Effector memory CD8-positive, alpha-beta T cell (primary cell): Measurements from ENCODE around the gene HSFX2.
A peak's percentile ranks its signal among the peaks of the same experiment; 100 is the strongest.
"Not testable (repeated sequence)": the region's sequence is repeated elsewhere in the genome, so short reads cannot be mapped to it uniquely, and the experiment has no call there.

Experiments
- ATAC-seq: fragments of 150-1000 bp; cut with Tn5 transposase; replicated peaks from 2 replicates; pipeline ENCODE4 v1.10.0; 2021; ENCODE audit warnings: mild to moderate bottlenecking, moderate library complexity
- DNase-seq, 3 experiments: peaks; one replicate each; pipeline ENCODE4 v3.0.0; 2021
- H3K27ac Mint-ChIP-seq, 2 donors: one replicate each; pipeline ENCODE4 v1.8.0; 2022; ENCODE audit warnings: mild to moderate bottlenecking in 2 of 2, mixed read lengths in 2 of 2, moderate library complexity in 2 of 2
- H3K27me3 Mint-ChIP-seq, 2 donors: one replicate each; pipeline ENCODE4 v1.8.0; 2022; ENCODE audit warnings: mixed read lengths in 2 of 2
- H3K36me3 Mint-ChIP-seq: one replicate; pipeline ENCODE4 v1.8.0; 2022; ENCODE audit warnings: mild to moderate bottlenecking, moderate library complexity, mixed read lengths; ENCODE audit not compliant: insufficient read depth
- H3K4me1 Mint-ChIP-seq, 2 donors: one replicate each; pipeline ENCODE4 v1.8.0; 2022; ENCODE audit warnings: low read depth in 2 of 2, mixed read lengths in 2 of 2
- H3K4me3 Mint-ChIP-seq, 2 donors: one replicate each; pipeline ENCODE4 v1.8.0; 2022; ENCODE audit warnings: mild to moderate bottlenecking in 2 of 2, mixed read lengths in 2 of 2, moderate library complexity in 2 of 2
- H3K9me3 Mint-ChIP-seq, 2 donors: one replicate each; pipeline ENCODE4 v1.8.0; 2022; ENCODE audit warnings: mixed read lengths in 2 of 2
- total RNA-seq, 9 experiments: gene quantifications; one replicate each; lab custom pipeline; 2026; lab: John Stamatoyannopoulos, UW

HSFX2 gene
- total RNA-seq = 0 reads per million in 9 experiments

- DNase-seq, H3K9me3 Mint-ChIP-seq, H3K4me3 Mint-ChIP-seq, H3K27ac Mint-ChIP-seq, H3K27me3 Mint-ChIP-seq, H3K4me1 Mint-ChIP-seq, ATAC-seq, H3K36me3 Mint-ChIP-seq: not testable (repeated sequence)
Observed at GRCh38 chrX:149595214-149595613, at the start of gene HSFX2. Gene HSFX2 (minus strand): TSS chrX:149595314. CDS start chrX:149594700, 614 bp downstream.

DNA sequence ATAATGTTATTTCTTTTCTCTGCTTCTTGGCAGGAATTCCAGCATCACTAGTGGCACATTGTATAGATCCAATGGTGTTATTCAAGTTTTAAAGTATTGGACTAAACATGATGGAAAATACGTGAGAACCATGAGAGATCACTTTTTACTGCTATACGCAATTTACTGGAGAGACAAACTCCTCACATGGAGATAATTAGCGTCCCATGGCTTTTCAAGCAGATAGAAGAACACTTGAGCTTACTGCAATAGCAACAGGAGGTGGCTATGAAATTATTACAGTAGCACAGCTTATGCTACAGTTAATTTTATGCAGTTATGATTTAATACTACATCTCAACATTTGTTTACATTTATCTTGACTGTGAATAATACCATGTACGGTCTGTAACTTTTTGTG, 48.4 kb upstream of the HSFX2 start:
- no peaks in the 10 kb centered on the region for H3K4me1 Mint-ChIP-seq
- H3K27me3 Mint-ChIP-seq = peaks cover 0 to 10% of the 10 kb centered on the region in 2 donors
- no peaks in the 10 kb centered on the region for H3K9me3 Mint-ChIP-seq
- H3K27ac Mint-ChIP-seq = no peak overlapping the region
- H3K36me3 Mint-ChIP-seq = no peaks in the 10 kb centered on the region
- no peak overlapping the region for H3K4me3 Mint-ChIP-seq
- ATAC-seq (no peak), DNase-seq (no peak)

DNA sequence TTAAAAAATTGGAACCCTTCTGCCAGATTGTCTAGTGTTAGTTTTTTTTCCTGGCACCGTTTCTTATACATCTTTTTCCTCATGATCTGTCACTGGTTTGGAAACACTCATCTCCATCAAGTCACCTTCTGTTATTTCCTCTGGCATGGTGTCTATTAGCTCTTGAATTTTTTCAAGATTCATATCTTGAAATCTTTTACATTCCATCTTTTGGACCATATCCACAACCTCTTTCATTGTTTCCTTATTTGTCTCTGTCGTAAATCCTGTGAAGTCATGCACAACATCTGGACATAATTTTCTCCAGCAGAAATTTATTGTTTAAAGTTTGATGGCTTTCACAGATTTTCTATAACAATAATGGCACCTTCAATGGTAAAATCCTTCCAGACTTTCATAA, 46.7 kb upstream of the HSFX2 start:
- DNase-seq (no peak), ATAC-seq (no peak)
- H3K36me3 Mint-ChIP-seq = no peaks in the 10 kb centered on the region
- no peaks in the 10 kb centered on the region for H3K9me3 Mint-ChIP-seq
- H3K4me3 Mint-ChIP-seq = no peak overlapping the region
- no peak overlapping the region for H3K27ac Mint-ChIP-seq
- H3K27me3 Mint-ChIP-seq = peaks cover 0 to 10% of the 10 kb centered on the region in 2 donors
- no peaks in the 10 kb centered on the region for H3K4me1 Mint-ChIP-seq

DNA sequence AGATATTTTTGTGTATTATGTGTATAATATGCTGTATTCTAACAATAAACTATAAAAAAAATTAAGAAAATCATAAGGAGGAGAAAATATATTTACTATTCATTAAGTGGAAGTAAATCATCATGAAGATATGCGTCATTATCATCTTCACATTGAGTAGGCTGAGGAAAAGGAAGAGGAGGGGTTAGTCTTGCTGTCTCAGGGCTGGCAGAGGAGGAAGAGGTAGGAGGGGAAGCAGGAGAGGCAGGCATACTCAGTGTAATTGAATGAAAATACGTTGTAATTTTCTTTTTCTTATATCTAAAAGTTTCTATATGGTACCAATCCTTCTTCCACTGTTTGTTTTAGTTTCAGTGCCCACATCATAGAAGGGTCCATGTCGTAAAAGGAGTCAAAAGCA, 46.3 kb upstream of the HSFX2 start:
- Mint-ChIP-seq H3K36me3 (no peaks in the 10 kb centered on the region), H3K27ac (no peak overlapping the region), H3K4me3 (no peak overlapping the region), H3K27me3 (peaks cover 0 to 7% of the 10 kb centered on the region in 2 donors), H3K9me3 (no peaks in the 10 kb centered on the region), H3K4me1 (no peaks in the 10 kb centered on the region)
- no peak for ATAC-seq
- no peak for DNase-seq

- no peak overlapping the region for H3K27ac Mint-ChIP-seq
- no peaks in the 10 kb centered on the region for H3K9me3 Mint-ChIP-seq
- no peak for ATAC-seq
- no peaks in the 10 kb centered on the region for H3K36me3 Mint-ChIP-seq
- no peaks in the 10 kb centered on the region for H3K27me3 Mint-ChIP-seq
- H3K4me1 Mint-ChIP-seq = no peaks in the 10 kb centered on the region
- H3K4me3 Mint-ChIP-seq = no peak overlapping the region
- DNase-seq = no peak
Observed at GRCh38 chrX:149639568-149639967, 44.5 kb upstream of the HSFX2 start.

DNA sequence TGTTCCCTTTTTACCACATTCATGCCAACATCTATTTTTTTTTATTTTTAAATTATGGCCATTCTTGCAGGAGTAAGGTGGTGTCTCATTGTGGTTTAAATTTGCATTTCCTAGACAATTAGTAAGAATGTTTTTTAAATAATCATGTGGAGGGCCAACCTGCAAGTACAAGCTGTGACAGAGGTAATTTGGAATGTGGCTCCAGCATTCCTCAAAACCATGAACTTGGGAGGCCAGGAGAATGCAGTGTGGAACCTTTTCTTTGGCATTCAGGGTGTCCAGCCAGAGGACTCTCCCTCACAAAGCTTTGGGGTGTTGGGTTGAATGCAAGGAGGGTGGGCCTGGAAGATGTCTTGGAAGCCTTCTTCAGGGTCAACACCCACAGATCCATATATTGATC, 43.7 kb upstream of the HSFX2 start:
- H3K36me3 Mint-ChIP-seq = no peaks in the 10 kb centered on the region
- H3K4me3 Mint-ChIP-seq = no peak overlapping the region
- H3K4me1 Mint-ChIP-seq = no peaks in the 10 kb centered on the region
- ATAC-seq (no peak), DNase-seq (no peak)
- no peak overlapping the region for H3K27ac Mint-ChIP-seq
- H3K27me3 Mint-ChIP-seq = no peaks in the 10 kb centered on the region
- no peaks in the 10 kb centered on the region for H3K9me3 Mint-ChIP-seq

DNA sequence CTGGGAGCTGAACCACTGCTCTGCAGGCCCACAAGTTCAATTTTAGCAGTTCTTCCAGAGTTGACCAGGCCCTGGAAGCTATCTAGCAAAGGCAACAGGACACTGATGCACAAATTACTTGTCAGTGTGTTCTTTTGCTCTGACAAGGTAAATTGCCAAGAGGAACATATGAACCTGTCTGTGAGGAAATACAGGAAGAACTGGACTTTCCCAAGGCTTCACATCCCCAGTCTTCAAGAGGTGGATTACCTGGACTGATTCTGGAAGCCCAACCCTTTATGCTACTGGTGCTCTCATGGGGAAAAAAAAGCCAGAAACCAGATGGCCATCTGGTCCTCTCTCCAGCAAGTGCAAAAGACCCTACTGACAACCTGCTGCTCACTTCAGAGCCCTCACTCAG, 38.4 kb upstream of the HSFX2 start:
- Mint-ChIP-seq H3K4me1 (peaks cover 21 to 28% of the 10 kb centered on the region in 2 donors), H3K36me3 (peaks cover 9% of the 10 kb centered on the region), H3K27ac (no peak overlapping the region), H3K9me3 (no peaks in the 10 kb centered on the region), H3K4me3 (no peak overlapping the region), H3K27me3 (no peaks in the 10 kb centered on the region)
- ATAC-seq (no peak), DNase-seq (no peak)

GRCh38 chrX:149631234-149632165, 36.4 kb upstream of the HSFX2 start, which contains the start of gene TMEM185A:
Gene TMEM185A (minus strand): TSS chrX:149631792. CDS start chrX:149631580, 212 bp downstream.
- Mint-ChIP-seq H3K27me3 (no peaks in the 10 kb centered on the region), H3K36me3 (peaks cover 9% of the 10 kb centered on the region), H3K4me1 (peaks cover 22 to 38% of the 10 kb centered on the region in 2 donors), H3K4me3 (peak within 1 kb of the TSS; percentile 93 to 94), H3K27ac (peak within 1 kb of the TSS; percentile 76 to 88), H3K9me3 (no peaks in the 10 kb centered on the region)
- peak; percentile 83 for ATAC-seq
- peak; percentile 62 to 63 (median 62) for DNase-seq

- H3K27me3 Mint-ChIP-seq = no peaks in the 10 kb centered on the region
- peak; percentile 9 for ATAC-seq
- no peak for DNase-seq
- H3K36me3 Mint-ChIP-seq = peaks cover 9% of the 10 kb centered on the region
- H3K9me3 Mint-ChIP-seq = no peaks in the 10 kb centered on the region
- H3K4me1 Mint-ChIP-seq = peaks cover 25 to 38% of the 10 kb centered on the region in 2 donors
- H3K27ac Mint-ChIP-seq = peak overlapping the region; percentile 76 to 88
- peak overlapping the region; percentile 93 to 94 for H3K4me3 Mint-ChIP-seq
Observed at GRCh38 chrX:149630681-149631233, 35.6 kb upstream of the HSFX2 start.

DNA sequence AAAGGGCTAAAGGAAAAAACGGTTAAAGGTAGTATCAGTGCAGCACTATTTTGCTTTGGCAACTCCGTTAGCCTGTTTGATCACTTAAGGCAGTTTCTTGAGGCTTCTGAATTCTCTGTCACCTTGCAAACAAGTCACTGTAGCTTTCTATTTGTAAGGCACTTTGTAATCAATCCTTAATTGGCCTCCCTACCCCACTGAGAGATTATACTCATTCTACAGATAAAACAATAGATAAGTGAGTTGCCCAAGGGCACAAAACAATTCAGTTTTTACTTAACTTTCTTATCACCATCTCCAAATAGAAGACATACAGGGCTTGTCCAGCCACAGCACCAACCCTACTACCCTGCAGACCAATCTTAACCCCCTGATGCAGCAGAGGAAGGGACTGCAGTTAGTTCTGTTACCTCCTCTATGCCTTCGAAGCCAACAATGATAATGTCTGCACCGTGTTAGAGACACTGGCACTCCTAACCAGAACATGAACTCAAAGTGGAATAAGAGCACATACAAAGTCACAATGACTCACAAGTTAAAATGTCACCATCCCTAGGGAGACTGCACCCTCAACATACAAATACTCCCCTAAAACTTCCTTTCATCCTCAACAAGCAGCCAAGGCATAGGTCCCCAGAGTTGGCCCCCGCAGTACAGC, 34.7 kb upstream of the HSFX2 start:
- ATAC-seq = no peak
- no peaks in the 10 kb centered on the region for H3K9me3 Mint-ChIP-seq
- peak overlapping the region; percentile 93 to 94 for H3K4me3 Mint-ChIP-seq
- peak overlapping the region in 1 of 2 donors; percentile 51 for H3K27ac Mint-ChIP-seq
- peaks cover 13% of the 10 kb centered on the region for H3K36me3 Mint-ChIP-seq
- H3K4me1 Mint-ChIP-seq = peaks cover 25 to 38% of the 10 kb centered on the region in 2 donors
- no peak for DNase-seq
- H3K27me3 Mint-ChIP-seq = no peaks in the 10 kb centered on the region

GRCh38 chrX:149628768-149629167, 33.7 kb upstream of the HSFX2 start:
- Mint-ChIP-seq H3K4me3 (no peak overlapping the region), H3K4me1 (peaks cover 25 to 43% of the 10 kb centered on the region in 2 donors), H3K27ac (no peak overlapping the region), H3K36me3 (peaks cover 13% of the 10 kb centered on the region), H3K9me3 (no peaks in the 10 kb centered on the region), H3K27me3 (no peaks in the 10 kb centered on the region)
- no peak for DNase-seq
- no peak for ATAC-seq

DNA sequence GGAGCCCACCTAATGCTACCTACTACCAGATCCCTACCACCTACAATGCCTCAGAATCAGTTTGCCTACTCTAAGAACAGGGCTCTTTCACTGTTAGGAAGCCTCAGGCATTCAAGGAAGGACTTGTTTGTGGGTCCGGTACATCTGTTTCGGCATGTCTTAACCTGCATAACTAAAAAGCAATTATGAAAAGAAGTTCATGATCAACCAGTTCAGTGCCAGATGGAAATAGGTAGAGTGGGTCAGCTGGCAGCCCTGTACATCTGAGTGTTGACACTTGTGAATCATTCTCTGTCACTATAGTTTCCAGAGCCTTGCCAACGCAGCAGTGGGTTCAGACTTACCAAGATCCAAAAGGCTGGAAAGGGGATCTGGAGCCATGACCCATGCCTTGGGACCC, 33.2 kb upstream of the HSFX2 start:
- Mint-ChIP-seq H3K4me1 (peaks cover 25 to 45% of the 10 kb centered on the region in 2 donors), H3K9me3 (no peaks in the 10 kb centered on the region), H3K36me3 (peaks cover 14% of the 10 kb centered on the region), H3K27me3 (no peaks in the 10 kb centered on the region), H3K4me3 (no peak overlapping the region), H3K27ac (no peak overlapping the region)
- DNase-seq (no peak), ATAC-seq (no peak)

DNA sequence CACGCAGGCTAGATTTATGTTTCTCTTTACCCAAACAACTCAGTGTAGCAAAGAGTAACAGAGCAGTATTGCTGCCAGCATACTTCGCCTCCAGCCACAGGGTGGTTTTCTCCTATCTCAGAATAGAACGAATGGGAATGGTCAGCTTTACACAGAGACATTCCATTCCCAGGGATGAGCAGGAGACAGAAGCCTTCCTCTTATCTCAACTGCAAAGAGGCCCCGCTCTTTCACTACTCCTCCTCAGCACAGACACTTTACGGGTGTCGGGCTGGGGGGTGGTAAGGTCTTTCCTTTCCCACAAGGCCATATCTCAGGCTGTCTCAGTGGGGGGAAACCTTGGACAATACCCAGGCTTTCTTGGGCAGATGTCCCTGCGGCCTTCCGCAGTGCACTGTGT, 31.7 kb upstream of the HSFX2 start:
- Mint-ChIP-seq H3K4me1 (peaks cover 22 to 47% of the 10 kb centered on the region in 2 donors), H3K36me3 (peaks cover 12% of the 10 kb centered on the region)
- ATAC-seq, H3K9me3 Mint-ChIP-seq, H3K4me3 Mint-ChIP-seq, DNase-seq, H3K27ac Mint-ChIP-seq, H3K27me3 Mint-ChIP-seq: not testable (repeated sequence)
